ENCODE data around the gene NUP214.

DNA sequence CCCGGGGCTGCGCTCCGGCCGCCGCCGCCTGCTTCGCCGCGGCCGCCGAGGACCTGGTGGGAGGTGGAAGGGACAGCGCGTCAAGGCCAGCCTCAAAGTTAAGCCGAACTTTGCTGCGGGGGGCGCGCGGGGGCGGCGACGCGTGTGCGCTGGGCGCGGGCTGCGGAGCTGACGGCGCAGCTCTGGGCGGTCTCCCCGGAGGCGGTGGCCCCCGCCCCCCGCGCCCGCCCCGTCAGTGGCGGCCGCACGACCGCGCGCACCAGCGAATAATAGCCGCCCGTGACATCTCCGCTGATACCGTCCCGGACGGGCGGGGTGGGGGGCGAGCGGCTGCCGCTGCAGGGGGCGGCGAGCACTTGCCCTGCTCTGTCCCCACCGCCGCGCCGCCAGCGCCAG, 151.5 kb downstream of the NUP214 start:
- TF ChIP-seq, protein P1, sequence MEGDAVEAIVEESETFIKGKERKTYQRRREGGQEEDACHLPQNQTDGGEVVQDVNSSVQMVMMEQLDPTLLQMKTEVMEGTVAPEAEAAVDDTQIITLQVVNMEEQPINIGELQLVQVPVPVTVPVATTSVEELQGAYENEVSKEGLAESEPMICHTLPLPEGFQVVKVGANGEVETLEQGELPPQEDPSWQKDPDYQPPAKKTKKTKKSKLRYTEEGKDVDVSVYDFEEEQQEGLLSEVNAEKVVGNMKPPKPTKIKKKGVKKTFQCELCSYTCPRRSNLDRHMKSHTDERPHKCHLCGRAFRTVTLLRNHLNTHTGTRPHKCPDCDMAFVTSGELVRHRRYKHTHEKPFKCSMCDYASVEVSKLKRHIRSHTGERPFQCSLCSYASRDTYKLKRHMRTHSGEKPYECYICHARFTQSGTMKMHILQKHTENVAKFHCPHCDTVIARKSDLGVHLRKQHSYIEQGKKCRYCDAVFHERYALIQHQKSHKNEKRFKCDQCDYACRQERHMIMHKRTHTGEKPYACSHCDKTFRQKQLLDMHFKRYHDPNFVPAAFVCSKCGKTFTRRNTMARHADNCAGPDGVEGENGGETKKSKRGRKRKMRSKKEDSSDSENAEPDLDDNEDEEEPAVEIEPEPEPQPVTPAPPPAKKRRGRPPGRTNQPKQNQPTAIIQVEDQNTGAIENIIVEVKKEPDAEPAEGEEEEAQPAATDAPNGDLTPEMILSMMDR (IDR thresholded peaks at IDR 0.05): no peak
- TF ChIP-seq POLR2A (IDR thresholded peaks at IDR 0.05): peak in 1 of 2 donors; percentile 16

All from gastroesophageal sphincter (tissue), 3 donors.